RWPE2 (cell line): ENCODE measurements around the gene TAF3.
A peak's percentile ranks its signal among the peaks of the same experiment; 100 is the strongest.

Source experiments
- ATAC-seq: fragments of 200-7000 bp; cut with Tn5 transposase; 3 replicates; pipeline ENCODE4 v1.9.1; 2021; ENCODE audit warnings: low read depth
- DNase-seq: peaks from one replicate; pipeline ENCODE4 v3.0.0-alpha.2; 2020; ENCODE audit warnings: low spot score
- H3K27ac ChIP-seq: fragments of 450-650 bp; 2 replicates; pipeline ENCODE4 v1.5.1; 2017; ENCODE audit warnings: mild to moderate bottlenecking; ENCODE audit not compliant: poor library complexity, severe bottlenecking
- H3K27me3 ChIP-seq: fragments of 250-450 bp; sonication (Bioruptor Pico); 2 replicates; pipeline ENCODE4 v1.5.1; 2021; ENCODE audit warnings: mild to moderate bottlenecking, moderate library complexity; ENCODE audit not compliant: insufficient read depth, poor library complexity, severe bottlenecking
- H3K36me3 ChIP-seq: fragments of 250-450 bp; sonication (Bioruptor Pico); 2 replicates; pipeline ENCODE4 v1.5.1; 2020; ENCODE audit warnings: low read depth, mild to moderate bottlenecking, moderate library complexity
- H3K4me1 ChIP-seq: fragments of 250-450 bp; sonication (Bioruptor Pico); 2 replicates; pipeline ENCODE4 v1.5.1; 2021; ENCODE audit warnings: mild to moderate bottlenecking, moderate library complexity; ENCODE audit not compliant: insufficient read depth, poor library complexity, severe bottlenecking
- H3K4me3 ChIP-seq: fragments of 250-450 bp; sonication (Bioruptor Pico); 2 replicates; pipeline ENCODE4 v1.5.1; 2021; ENCODE audit warnings: mild to moderate bottlenecking, moderate library complexity; ENCODE audit not compliant: severe bottlenecking
- H3K9me3 ChIP-seq: fragments of 250-450 bp; sonication (Bioruptor Pico); 2 replicates; pipeline ENCODE4 v1.5.1; 2021; ENCODE audit warnings: mild to moderate bottlenecking, moderate library complexity; ENCODE audit not compliant: severe bottlenecking
- TF ChIP-seq, protein P1 (sequence below): fragments of 450-650 bp; IDR thresholded peaks from one replicate; pipeline ENCODE4 v1.5.1; 2017; ENCODE audit warnings: mild to moderate bottlenecking, moderate library complexity; ENCODE audit not compliant: poor library complexity, severe bottlenecking

Gene TAF3

DNA sequence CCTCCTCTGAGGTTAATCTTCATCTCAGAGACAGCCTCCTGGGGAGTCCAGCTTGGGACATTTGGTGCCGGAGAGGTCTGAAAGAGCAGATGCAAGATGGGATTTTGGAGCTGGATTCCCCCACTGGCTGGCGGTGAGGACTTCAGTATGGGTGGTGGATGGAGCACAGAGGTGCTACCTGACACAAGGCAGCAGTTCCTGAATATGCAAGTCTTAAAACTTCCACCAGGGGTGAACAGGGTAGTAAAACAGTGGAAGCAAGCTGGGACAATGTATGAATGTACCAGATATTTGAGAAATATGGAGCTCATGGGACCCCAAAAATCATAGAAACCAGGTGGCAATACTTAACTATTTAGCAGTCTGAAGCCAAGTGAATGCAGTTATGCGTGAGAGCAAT, 4.8 kb upstream of the TAF3 start:
- H3K4me1 ChIP-seq = no peaks in the 10 kb centered on the region
- no peaks in the 10 kb centered on the region for H3K9me3 ChIP-seq

DNA sequence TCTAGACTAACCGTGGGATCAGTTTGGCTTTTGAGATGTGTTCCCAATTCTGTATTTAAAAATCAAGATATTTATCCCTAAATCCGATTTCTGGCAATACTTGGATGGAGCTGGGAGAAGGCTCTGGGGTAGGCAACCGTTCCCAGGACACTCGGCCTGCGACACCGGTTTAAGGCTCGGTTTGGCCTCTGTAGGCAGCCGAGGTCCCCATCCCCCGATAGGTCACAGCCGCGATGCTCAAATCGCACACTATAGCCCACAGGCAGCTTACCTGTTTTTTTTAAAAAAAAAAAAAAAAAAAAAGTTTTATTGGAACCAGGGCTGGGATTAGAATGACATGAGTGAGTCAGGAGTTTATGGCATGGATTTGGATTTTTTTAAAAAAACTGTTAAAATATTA, 729 bp upstream of the TAF3 start:
- Histone ChIP-seq H3K27me3 (no peaks in the 10 kb centered on the region), H3K4me3 (peak overlapping the region; percentile 80), H3K4me1 (peaks cover 6% of the 10 kb centered on the region), H3K36me3 (peaks cover 9% of the 10 kb centered on the region), H3K27ac (no peak overlapping the region), H3K9me3 (no peaks in the 10 kb centered on the region)
- TF ChIP-seq, protein P1, sequence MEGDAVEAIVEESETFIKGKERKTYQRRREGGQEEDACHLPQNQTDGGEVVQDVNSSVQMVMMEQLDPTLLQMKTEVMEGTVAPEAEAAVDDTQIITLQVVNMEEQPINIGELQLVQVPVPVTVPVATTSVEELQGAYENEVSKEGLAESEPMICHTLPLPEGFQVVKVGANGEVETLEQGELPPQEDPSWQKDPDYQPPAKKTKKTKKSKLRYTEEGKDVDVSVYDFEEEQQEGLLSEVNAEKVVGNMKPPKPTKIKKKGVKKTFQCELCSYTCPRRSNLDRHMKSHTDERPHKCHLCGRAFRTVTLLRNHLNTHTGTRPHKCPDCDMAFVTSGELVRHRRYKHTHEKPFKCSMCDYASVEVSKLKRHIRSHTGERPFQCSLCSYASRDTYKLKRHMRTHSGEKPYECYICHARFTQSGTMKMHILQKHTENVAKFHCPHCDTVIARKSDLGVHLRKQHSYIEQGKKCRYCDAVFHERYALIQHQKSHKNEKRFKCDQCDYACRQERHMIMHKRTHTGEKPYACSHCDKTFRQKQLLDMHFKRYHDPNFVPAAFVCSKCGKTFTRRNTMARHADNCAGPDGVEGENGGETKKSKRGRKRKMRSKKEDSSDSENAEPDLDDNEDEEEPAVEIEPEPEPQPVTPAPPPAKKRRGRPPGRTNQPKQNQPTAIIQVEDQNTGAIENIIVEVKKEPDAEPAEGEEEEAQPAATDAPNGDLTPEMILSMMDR = no peak
- ATAC-seq (no peak), DNase-seq (no peak)

More for the DNA sequence above, 4.8 kb upstream of the TAF3 start:
- TF ChIP-seq, protein P1 = no peak
- H3K27ac ChIP-seq = no peak overlapping the region
- H3K4me3 ChIP-seq = no peak overlapping the region
- H3K27me3 ChIP-seq = no peaks in the 10 kb centered on the region
- ATAC-seq = no peak
- DNase-seq = no peak
- no peaks in the 10 kb centered on the region for H3K36me3 ChIP-seq

DNA sequence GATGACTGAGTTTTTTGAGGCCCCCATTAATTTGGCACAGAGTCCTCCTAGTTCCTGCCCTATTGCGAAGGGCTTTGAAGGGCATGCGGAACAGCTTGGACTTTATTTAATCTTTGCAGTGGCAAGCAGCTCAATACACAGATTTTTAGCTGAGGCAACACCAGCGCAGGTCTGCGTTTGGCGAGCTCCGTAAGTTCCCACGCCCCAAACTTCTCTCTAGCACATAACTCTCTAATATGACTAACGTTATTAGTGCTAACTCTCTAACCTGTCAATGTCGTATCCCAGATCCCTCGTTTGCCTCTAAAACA, 366 bp upstream of the TAF3 start:
- peaks cover 9% of the 10 kb centered on the region for H3K36me3 ChIP-seq
- no peaks in the 10 kb centered on the region for H3K27me3 ChIP-seq
- TF ChIP-seq, protein P1 = no peak
- DNase-seq (no peak), ATAC-seq (peak; percentile 13; the same call in 2 of the 3 replicates)
- H3K9me3 ChIP-seq = no peaks in the 10 kb centered on the region
- H3K4me3 ChIP-seq = peak overlapping the region; percentile 80
- no peak overlapping the region for H3K27ac ChIP-seq
- H3K4me1 ChIP-seq = peaks cover 6% of the 10 kb centered on the region

DNA sequence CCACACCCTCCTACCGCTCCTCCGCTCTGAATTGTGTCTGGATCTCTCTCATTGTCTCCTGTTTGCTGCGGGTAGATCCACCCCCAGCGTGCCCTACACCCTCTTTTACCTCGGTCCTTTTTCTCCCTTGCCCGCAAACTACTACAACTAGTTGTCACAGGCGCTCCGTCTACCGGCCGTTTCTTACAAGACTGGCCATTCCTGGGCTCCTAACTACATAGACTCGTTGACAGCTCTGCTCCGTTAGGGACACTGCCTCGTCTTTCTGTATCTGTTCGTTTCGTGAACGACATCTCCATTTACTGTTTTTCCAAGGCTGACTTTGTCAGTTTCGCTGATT, 786 bp downstream of the TAF3 start:
- H3K9me3 ChIP-seq = no peaks in the 10 kb centered on the region
- TF ChIP-seq, protein P1 = peak; percentile 42
- H3K4me1 ChIP-seq = peaks cover 6% of the 10 kb centered on the region
- peaks cover 10% of the 10 kb centered on the region for H3K36me3 ChIP-seq
- no peaks in the 10 kb centered on the region for H3K27me3 ChIP-seq
- ATAC-seq (peak; percentile 60), DNase-seq (no peak)
- H3K27ac ChIP-seq = no peak overlapping the region
- H3K4me3 ChIP-seq = peak overlapping the region; percentile 80

DNA sequence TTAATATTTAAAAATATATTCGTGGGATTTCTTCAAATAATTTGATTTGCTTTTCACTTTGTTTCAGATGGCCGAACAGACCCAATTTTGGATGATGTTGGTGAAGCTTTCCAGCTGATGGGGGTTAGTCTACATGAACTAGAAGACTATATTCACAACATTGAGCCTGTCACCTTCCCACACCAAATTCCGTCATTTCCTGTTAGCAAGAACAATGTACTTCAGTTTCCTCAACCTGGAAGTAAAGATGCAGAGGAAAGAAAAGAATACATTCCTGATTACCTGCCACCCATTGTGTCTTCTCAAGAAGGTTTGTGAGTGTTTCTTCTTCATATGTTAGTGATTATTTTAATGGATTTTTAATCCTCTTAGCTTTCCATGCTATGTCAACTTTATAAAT, 5.9 kb downstream of the TAF3 start:
- Histone ChIP-seq H3K27me3 (no peaks in the 10 kb centered on the region), H3K36me3 (peaks cover 32% of the 10 kb centered on the region), H3K27ac (no peak overlapping the region), H3K4me1 (peaks cover 6% of the 10 kb centered on the region), H3K9me3 (no peaks in the 10 kb centered on the region), H3K4me3 (no peak overlapping the region)
- ATAC-seq (no peak), DNase-seq (no peak)
- TF ChIP-seq, protein P1 = no peak
